MG63 (cell line): ENCODE data around the gene SUCO. TPM values are rescaled to one million over a fixed set of nuclear protein-coding genes. Genes with fewer than 3 reads are reported as not detected.
A peak's percentile ranks its signal among the peaks of the same experiment; 100 is the strongest.
"Not testable (repeated sequence)": the region's sequence is repeated elsewhere in the genome, so short reads cannot be mapped to it uniquely, and the experiment has no call there.

ENCODE experiments used
- DNase-seq: peaks from one replicate; pipeline ENCODE4 v3.0.0-alpha.2; 2020
- H3K27me3 ChIP-seq: fragments of 250-450 bp; sonication (Bioruptor Pico); 2 replicates; pipeline ENCODE4 v1.5.1; 2020; ENCODE audit warnings: mild to moderate bottlenecking, moderate library complexity
- H3K36me3 ChIP-seq: fragments of 250-450 bp; sonication (Bioruptor Pico); 2 replicates; pipeline ENCODE4 v1.5.1; 2020; ENCODE audit warnings: mild to moderate bottlenecking, moderate library complexity
- H3K4me3 ChIP-seq: fragments of 250-450 bp; sonication (Bioruptor Pico); 2 replicates; pipeline ENCODE4 v1.5.1; 2020; ENCODE audit warnings: mild to moderate bottlenecking, moderate library complexity
- H3K9me3 ChIP-seq: fragments of 250-450 bp; sonication (Bioruptor Pico); 2 replicates; pipeline ENCODE4 v1.5.1; 2020; ENCODE audit warnings: mild to moderate bottlenecking, moderate library complexity
- total RNA-seq: library from RNA; depleted of rRNA; stranded (reverse); fragments of >200 nt; shearing (Covaris generic); gene quantifications from 2 replicates; pipeline ENCODE4 v1.2.3, GENCODE V29; 2014; ENCODE audit warnings: low replicate concordance

The SUCO gene
- total RNA-seq, 1 experiment from 2014 or later: 2.9 TPM

DNA sequence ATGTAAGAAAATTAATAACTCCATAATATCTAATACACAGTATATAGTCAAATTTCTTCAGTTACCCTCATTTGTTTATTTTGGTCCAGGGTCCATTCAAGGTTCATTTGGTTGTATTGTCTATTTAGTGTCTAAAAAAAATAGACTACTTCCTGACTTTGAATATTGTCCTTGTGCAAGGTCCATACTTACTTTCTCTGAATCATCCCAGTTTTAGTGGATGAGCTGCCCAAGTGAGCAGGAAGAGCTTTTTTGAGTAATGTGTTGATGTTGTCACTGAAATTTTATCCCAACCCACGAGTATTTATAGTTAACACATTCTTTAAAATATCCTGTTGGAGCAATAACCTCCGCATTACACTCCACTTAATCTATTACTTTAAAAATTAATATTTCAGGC, 80.3 kb downstream of the SUCO start:
- H3K36me3 ChIP-seq: peaks cover 20% of the 10 kb centered on the region
- peaks cover 10% of the 10 kb centered on the region; the same call in 1 of the 2 replicates for H3K9me3 ChIP-seq
- no peak overlapping the region for H3K4me3 ChIP-seq
- DNase-seq: no peak
- no peaks in the 10 kb centered on the region for H3K27me3 ChIP-seq

DNA sequence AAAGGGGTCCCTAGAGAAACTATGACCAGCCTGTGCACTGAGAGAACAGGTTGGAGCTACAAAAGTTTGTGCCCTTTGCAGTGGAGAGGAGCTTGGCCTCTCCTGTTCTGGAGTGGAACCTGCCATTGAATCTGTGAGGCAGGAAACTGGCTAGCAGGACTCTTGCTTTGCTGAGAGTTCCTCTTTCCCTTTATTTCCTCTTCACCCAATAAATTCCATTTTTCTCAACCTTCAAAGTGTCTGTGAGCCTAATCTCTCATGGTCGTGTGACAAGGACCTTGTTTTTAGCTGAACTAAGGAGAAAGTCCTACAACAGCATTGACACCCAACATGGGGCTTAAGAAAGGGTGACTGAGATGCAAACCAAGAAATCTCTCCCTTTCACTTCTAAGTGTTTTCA, 83.2 kb downstream of the SUCO start:
- Histone ChIP-seq H3K36me3 (peaks cover 1% of the 10 kb centered on the region; the same call in 1 of the 2 replicates), H3K27me3 (no peaks in the 10 kb centered on the region), H3K9me3 (peaks cover 14% of the 10 kb centered on the region; the same call in 1 of the 2 replicates), H3K4me3 (no peak overlapping the region)
- no peak for DNase-seq

DNA sequence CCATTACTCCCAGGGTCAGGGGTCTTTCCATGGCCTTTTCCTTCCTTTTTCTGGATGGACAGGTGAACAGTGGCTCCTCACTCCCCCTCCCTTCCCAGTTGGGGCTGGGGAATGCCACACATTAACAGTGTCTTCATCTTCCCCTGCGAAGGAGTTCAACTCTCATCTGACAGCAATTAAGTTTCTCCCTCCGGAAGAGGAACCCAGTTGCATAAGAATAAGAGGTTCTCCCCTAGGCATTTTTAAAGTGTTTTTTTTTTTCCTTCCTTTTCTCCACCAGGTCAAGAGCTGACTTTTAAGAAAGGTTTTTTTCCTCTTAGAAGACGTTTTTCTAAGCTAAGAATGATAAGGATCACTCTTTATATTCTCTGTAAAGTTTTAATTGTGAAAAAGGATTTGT, 83.7 kb downstream of the SUCO start:
- Histone ChIP-seq H3K9me3 (peaks cover 14% of the 10 kb centered on the region; the same call in 1 of the 2 replicates), H3K36me3 (no peaks in the 10 kb centered on the region), H3K27me3 (no peaks in the 10 kb centered on the region), H3K4me3 (no peak overlapping the region)
- DNase-seq: no peak

DNA sequence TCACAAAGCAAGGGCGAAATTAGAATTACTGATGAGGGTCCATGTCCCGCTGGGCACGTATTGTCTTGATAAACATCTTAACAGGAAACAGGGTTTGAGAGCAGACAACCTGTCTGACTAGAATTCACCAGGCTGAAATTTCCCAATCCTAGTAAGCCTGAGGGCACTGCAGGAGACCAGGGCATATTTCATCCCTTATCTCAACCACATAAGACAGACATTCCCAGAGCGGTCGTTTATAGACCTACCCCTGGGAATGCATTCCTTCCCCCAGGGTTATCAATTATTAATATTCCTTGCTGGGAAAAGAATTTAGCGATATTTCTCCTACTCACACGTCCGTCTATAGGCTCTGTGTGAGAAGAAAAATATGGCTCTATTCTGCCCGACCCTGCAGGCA, 87.7 kb downstream of the SUCO start:
- not testable (repeated sequence) for H3K36me3 ChIP-seq, H3K27me3 ChIP-seq, H3K4me3 ChIP-seq, DNase-seq
- H3K9me3 ChIP-seq: peaks cover 16% of the 10 kb centered on the region; the same call in 1 of the 2 replicates

DNA sequence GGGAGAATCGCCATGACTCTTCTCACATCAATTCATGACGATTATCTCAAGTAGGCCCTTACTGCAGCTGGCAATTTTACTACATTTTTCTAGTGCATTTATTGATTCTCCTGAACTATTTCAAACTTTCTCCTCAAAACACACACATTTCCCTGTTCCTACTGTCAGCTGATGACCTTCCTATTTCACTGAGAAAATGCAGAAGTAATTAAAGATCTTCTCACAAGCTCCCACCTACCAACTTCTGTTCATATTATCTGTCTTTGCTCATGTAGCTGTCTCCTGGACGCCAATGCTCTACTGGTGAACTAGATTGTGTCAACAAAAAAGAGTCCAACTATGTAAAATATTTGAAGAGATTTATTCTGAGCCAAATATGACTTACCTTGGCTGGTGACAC, 89.6 kb downstream of the SUCO start:
- Histone ChIP-seq H3K4me3 (no peak overlapping the region), H3K36me3 (no peaks in the 10 kb centered on the region), H3K27me3 (no peaks in the 10 kb centered on the region), H3K9me3 (peaks cover 14% of the 10 kb centered on the region; the same call in 1 of the 2 replicates)
- DNase-seq: no peak

DNA sequence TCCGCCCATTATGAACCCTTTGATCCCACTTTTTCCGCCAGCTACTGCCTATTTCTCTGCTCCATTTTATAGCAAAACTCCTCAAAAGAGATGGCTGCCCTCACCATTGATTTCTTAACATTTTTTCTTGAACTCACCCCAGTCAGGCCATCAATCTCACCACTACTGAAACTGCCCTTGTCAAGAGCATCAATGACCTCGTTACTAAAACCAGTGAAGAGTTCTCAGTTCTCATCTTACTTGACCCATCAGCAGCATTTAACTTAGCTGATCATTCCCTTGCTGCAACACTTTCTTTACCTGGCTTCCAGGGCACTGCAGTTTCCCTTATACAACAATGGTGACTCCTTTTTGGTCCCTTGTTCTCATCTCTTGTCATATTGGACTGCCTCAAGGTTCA, 90.8 kb downstream of the SUCO start:
- no peak for DNase-seq
- H3K4me3 ChIP-seq: no peak overlapping the region
- peaks cover 4% of the 10 kb centered on the region; the same call in 1 of the 2 replicates for H3K9me3 ChIP-seq
- H3K27me3 ChIP-seq: no peaks in the 10 kb centered on the region
- H3K36me3 ChIP-seq: no peaks in the 10 kb centered on the region

DNA sequence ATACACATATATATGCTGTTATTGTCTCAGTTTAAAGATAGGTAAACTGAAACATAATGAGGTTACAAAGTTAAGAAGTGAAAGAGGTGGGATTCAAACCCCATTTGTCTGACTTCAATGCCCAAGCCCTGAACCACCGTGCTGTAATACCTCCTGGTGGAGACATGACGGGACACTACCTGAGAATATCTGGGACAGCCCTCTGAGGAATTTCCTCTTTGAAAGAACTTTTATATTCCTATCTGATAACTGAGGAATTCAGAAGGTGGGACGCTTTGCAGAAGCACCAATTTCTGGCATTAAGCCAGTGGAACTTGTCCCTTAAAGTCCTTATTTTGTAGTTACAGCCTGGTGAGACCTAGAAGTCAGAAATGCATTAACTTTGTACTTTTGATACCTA, 93.9 kb downstream of the SUCO start:
- H3K36me3 ChIP-seq: no peaks in the 10 kb centered on the region

DNA sequence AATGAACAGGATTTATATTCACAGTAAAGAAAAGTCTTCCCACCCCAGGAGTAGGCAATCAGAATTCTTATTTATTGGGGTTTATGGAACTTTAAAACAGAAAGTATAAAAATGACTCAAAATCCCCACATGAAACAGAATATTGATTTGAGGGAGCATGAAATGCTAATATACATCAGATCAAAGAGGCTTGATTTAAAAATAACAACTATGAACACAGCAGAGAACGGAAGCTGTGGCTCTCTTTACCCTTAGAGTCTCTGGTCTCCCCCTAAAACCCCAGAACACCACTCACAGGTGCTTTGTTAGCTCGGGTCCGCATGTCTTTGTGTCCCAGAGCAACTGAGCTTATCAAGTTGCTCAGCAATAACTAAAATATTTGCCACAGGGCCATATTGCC, 94.8 kb downstream of the SUCO start:
- Histone ChIP-seq H3K27me3 (no peaks in the 10 kb centered on the region), H3K4me3 (no peak overlapping the region), H3K36me3 (no peaks in the 10 kb centered on the region), H3K9me3 (no peaks in the 10 kb centered on the region)
- no peak for DNase-seq

More for the DNA sequence above, 93.9 kb downstream of the SUCO start:
- no peaks in the 10 kb centered on the region for H3K27me3 ChIP-seq
- H3K9me3 ChIP-seq: peaks cover 2% of the 10 kb centered on the region; the same call in 1 of the 2 replicates
- no peak for DNase-seq
- no peak overlapping the region for H3K4me3 ChIP-seq

DNA sequence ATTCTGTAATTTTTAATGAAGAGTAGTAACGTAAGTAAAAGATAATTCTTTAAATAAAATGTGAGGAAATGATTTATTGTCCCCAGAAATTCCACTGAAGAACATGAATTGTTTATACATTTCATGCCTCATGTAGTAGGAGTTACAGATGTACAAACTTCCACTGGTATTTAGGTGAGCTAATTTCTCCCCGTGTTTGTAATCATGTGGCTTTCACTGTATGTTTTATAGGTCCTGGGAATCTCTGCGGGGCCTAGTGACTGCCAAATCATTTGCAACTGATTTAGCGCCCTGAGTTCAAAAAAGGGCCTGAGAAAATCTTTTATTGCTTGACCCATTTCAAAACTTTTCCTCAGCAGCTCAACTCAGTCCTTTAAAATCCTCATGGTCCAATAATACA, 95.5 kb downstream of the SUCO start:
- no peaks in the 10 kb centered on the region for H3K27me3 ChIP-seq

DNA sequence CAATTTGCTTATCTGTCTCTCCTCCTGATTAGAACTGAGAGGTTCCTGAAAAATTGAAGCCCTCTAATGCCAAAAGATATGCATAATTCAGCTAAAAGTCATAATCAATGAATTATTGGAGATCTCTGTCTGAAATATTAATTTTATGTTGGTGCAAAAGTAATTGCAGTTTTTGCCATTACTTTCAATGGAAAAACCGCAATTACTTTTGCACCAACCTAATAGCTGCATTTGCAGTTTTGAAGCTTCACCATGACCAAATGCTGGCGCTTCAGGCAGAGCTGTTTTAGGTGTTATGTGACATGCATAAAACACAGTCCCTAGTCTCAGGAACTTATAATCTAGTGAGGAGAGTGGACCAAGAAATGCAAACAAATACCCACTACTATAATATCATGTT, 96.2 kb downstream of the SUCO start:
- no peak for DNase-seq
- H3K4me3 ChIP-seq: no peak overlapping the region

More for the DNA sequence above, 95.5 kb downstream of the SUCO start:
- Histone ChIP-seq H3K4me3 (no peak overlapping the region), H3K9me3 (no peaks in the 10 kb centered on the region), H3K36me3 (no peaks in the 10 kb centered on the region)
- no peak for DNase-seq

DNA sequence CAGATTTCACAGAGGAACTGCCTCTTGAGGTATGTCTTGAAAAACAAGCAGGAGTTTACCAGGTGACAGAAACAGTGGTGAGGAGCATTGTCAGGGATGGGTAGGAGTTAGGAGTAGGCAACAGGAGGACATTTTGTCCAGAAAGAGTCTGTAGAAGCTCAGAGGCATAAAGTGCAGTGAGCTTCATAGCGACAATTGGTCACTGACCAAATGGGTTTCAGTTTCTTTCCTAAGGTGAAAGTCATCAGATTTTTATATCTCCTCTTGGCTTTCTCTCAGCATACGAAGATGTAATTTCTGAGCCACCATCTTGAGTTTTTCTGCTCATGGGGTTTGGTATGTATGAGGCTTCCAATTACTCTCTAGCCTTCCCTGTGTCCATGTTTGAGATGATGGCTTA, 96.7 kb downstream of the SUCO start:
- H3K27me3 ChIP-seq: no peaks in the 10 kb centered on the region
- H3K36me3 ChIP-seq: no peaks in the 10 kb centered on the region
- no peaks in the 10 kb centered on the region for H3K9me3 ChIP-seq
- no peak overlapping the region for H3K4me3 ChIP-seq
- DNase-seq: no peak

More for the DNA sequence above, 96.2 kb downstream of the SUCO start:
- H3K9me3 ChIP-seq: no peaks in the 10 kb centered on the region
- no peaks in the 10 kb centered on the region for H3K27me3 ChIP-seq
- no peaks in the 10 kb centered on the region for H3K36me3 ChIP-seq

DNA sequence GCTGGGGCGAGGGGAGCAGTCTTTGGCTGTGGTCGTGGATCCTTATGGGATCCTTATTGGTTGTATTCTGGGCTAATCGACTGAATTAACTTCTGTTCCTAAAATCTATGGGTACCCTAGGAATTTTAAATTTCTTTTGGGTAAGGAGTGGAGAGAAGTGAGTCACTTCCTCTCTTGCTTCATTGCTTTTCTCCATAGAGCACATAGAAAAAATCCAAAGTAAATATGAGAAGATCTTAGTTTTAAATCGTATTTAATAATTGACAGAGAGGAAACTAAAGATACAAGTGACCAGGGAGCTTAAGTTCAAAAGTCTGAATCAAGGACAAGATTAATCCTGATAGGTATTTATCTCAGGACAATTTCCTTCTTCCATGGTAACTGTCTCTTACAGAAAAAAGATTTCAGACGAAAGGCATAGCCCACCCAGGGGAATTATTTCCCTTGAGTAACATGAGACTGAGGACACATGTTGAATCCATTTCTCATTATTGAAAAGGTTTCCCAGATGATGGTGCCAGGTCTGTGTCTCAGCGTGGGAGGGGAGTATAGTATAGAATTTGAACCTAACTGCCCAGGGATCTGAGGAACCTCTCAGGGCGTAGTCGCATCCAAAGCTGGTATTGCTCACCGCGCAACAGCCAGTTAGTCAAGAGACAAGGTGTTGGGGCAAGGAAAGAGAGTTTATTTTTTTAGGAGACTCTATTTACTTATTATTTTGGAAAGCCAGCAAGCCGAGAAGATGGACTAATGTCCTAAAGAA, 97.3 kb downstream of the SUCO start:
- H3K9me3 ChIP-seq: no peaks in the 10 kb centered on the region

DNA sequence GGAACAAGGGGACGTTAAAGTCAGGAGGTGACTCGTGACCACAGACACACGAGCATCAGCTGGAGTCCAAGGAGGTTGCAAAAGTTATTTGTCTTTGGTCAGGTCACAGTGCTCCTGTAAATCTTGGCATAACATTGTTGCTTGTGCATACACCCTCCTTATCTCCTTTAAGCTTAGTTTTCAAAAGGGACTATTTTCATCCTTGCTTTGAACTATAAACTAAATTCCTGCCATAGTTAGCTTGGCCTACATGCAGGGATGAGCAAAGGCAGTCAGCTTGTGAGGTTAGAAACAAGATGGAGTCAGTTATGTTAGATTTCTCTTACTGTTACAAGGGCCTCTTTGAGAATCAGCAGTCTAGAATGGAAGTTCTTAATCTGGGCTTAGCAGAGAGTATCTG, 97.9 kb downstream of the SUCO start:
- DNase-seq: no peak
- H3K9me3 ChIP-seq: no peaks in the 10 kb centered on the region
- H3K36me3 ChIP-seq: no peaks in the 10 kb centered on the region

More for the DNA sequence above, 97.3 kb downstream of the SUCO start:
- DNase-seq: no peak
- Histone ChIP-seq H3K4me3 (no peak overlapping the region), H3K27me3 (no peaks in the 10 kb centered on the region), H3K36me3 (no peaks in the 10 kb centered on the region)

DNA sequence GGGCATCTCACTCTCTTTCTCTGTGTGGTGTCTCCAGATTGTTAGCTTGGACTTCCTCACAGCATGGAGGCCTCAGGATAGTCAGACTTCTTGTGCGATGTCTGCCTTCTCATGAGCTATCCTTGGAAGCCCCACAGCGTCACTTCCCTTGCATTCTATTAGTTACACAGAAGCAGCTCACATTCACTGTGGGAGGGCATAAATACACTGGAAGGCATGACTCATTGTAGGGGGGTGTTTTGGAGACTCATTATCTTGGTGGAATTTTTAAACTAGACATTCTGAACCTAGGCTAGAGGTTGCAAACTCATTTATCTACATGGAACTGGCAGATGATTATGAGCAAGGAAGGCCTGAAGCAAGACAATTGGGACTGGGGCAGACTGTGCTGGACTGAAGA, 104.6 kb downstream of the SUCO start:
- Histone ChIP-seq H3K4me3 (no peak overlapping the region), H3K9me3 (no peaks in the 10 kb centered on the region; the same call in 1 of the 2 replicates), H3K36me3 (no peaks in the 10 kb centered on the region), H3K27me3 (no peaks in the 10 kb centered on the region)
- no peak for DNase-seq

More for the DNA sequence above, 97.9 kb downstream of the SUCO start:
- H3K27me3 ChIP-seq: no peaks in the 10 kb centered on the region
- H3K4me3 ChIP-seq: no peak overlapping the region

DNA sequence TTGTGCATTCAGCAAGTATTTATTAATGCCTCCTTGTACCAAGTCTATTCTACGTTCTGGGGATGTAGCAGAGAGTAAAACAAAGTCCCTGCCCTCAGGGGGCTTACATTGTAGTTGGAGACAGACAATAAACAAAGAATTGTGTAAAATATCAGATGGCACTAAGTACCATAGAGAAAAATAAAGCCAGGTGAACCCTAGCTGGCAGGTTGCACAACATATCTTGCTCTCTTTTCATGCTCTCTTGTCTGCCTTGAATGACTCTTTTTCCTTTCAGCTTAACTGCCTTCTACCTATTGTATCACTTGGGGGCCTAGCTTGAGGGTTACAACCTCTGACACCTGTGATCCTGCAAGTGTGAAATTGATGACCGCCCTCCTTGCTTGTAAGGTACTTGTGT, 105.3 kb downstream of the SUCO start:
- DNase-seq: no peak
- H3K4me3 ChIP-seq: no peak overlapping the region

DNA sequence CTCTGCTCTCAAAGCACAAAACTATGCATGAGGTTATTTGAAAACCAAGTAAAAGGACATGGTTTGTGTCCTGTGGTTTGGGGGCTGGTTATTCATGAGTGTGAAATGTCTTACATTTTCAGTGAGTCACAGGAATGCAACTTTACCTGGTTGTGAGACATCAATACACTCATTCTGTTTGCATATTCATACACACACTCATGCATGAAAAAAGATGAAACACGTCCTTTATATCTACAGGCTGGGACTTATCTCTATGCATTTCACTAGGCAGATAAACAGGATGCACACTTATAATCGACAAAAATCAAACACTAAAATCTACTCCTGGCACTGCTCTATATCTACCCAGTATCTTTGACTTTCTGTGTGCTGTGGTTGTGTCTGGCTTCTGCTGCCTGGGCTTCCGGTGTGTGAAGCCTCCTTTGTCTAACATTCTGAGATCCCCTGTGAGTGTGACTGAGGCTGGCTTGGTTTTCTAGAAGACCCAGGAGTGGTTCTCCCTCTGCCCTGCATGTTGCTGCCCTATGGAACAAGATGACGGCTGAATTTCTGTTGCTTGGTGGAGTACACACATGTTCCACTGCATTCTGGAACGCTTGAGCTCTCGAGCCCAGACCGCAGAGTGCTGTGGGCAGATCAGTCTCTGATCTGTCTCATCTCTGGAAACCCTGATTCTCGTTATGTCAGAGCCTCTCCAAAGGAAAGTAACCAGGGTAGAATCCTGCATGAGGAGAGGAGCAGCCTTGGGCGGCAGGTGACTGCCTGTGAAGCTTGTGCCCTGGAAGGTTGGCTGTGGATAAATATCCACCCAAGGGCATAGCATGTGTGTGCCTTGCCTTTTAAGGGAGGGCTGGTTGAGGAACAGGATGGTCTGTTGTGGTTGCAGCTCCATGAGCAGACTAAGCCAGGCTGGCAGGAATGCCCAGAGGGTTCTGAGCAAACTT, 106.2 kb downstream of the SUCO start:
- Histone ChIP-seq H3K9me3 (no peaks in the 10 kb centered on the region; the same call in 1 of the 2 replicates), H3K27me3 (no peaks in the 10 kb centered on the region), H3K36me3 (no peaks in the 10 kb centered on the region), H3K4me3 (no peak overlapping the region)
- peak; percentile 19 for DNase-seq

More for the DNA sequence above, 105.3 kb downstream of the SUCO start:
- H3K36me3 ChIP-seq: no peaks in the 10 kb centered on the region
- H3K9me3 ChIP-seq: no peaks in the 10 kb centered on the region; the same call in 1 of the 2 replicates
- H3K27me3 ChIP-seq: no peaks in the 10 kb centered on the region

DNA sequence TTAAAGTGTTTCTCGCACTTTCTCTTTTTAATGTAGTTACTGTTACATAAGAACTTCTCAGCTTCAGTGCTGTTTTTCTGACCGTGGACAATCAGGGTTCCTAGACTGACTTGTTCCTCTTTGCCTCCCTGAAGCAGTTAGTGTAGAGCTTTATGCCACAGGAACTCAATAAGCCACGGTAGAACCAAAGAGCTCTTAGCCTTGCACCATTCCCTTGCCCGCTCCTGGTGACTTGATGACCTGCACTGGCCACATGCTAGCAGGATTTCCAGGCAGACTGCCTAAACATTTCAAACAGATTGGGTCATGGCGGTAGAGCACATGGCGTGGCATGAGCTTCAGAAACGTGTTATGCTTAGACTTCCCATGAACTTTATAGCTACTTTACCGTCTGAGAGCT, 107.2 kb downstream of the SUCO start:
- no peak overlapping the region for H3K4me3 ChIP-seq
- no peak for DNase-seq
- H3K9me3 ChIP-seq: no peaks in the 10 kb centered on the region; the same call in 1 of the 2 replicates
- no peaks in the 10 kb centered on the region for H3K27me3 ChIP-seq
- no peaks in the 10 kb centered on the region for H3K36me3 ChIP-seq
